Astrocyte (in vitro differentiated cells and primary cell): Measurements from ENCODE around the gene FBP1. TPM values are rescaled to one million over a fixed set of nuclear protein-coding genes. Genes with fewer than 3 reads are reported as not detected.

Source experiments
- DNase-seq: peaks from one replicate; pipeline ENCODE4 v3.0.0-alpha.2; 2010; ENCODE audit warnings: low read depth
- FAIRE-seq: peaks from 2 replicates; lab custom pipeline; 2011; peaks lifted over from hg19 to GRCh38; lab: Jason Lieb, UNC
- H2AFZ ChIP-seq: 2 replicates; pipeline ENCODE4 v1.6.0; 2012; ENCODE audit warnings: low read depth, low read length, inconsistent platforms
- H3K27ac ChIP-seq: 2 replicates; pipeline ENCODE4 v1.5.1; 2011; ENCODE audit warnings: low read depth, low read length, inconsistent platforms
- H3K27me3 ChIP-seq: 2 replicates; pipeline ENCODE4 v1.6.0; 2011; ENCODE audit warnings: low read length, inconsistent platforms; ENCODE audit not compliant: insufficient read depth
- H3K36me3 ChIP-seq: 2 replicates; pipeline ENCODE4 v1.5.1; 2011; ENCODE audit warnings: low read length, inconsistent platforms; ENCODE audit not compliant: insufficient read depth
- H3K4me1 ChIP-seq: 2 replicates; pipeline ENCODE4 v1.5.1; 2011; ENCODE audit warnings: low read length, inconsistent platforms; ENCODE audit not compliant: insufficient read depth
- H3K4me2 ChIP-seq: 2 replicates; pipeline ENCODE4 v1.6.0; 2012; ENCODE audit warnings: low read length, inconsistent platforms
- H3K4me3 ChIP-seq: 2 replicates; pipeline ENCODE4 v1.5.1; 2011; ENCODE audit warnings: low read depth, mild to moderate bottlenecking, low read length, inconsistent platforms; ENCODE audit not compliant: insufficient read depth
- H3K79me2 ChIP-seq: 2 replicates; pipeline ENCODE4 v1.6.0; 2012; ENCODE audit warnings: mild to moderate bottlenecking, low read length, inconsistent platforms; ENCODE audit not compliant: insufficient read depth
- H3K9ac ChIP-seq: 2 replicates; pipeline ENCODE4 v1.6.0; 2012; ENCODE audit warnings: mild to moderate bottlenecking, low read length, inconsistent platforms
- H3K9me3 ChIP-seq: 2 replicates; pipeline ENCODE4 v1.5.1; 2012; ENCODE audit warnings: low read depth, mild to moderate bottlenecking, low read length, inconsistent platforms; ENCODE audit not compliant: insufficient read depth
- H4K20me1 ChIP-seq: 2 replicates; pipeline ENCODE4 v1.6.0; 2012; ENCODE audit warnings: low read length, inconsistent platforms; ENCODE audit not compliant: insufficient read depth
- H3K27ac Mint-ChIP-seq: one replicate; pipeline ENCODE4 v1.8.0; 2021; ENCODE audit warnings: mild to moderate bottlenecking, mixed read lengths; ENCODE audit not compliant: unreplicated experiment
- H3K27me3 Mint-ChIP-seq: one replicate; pipeline ENCODE4 v1.8.0; 2021; ENCODE audit warnings: low read depth, mixed read lengths; ENCODE audit not compliant: unreplicated experiment
- H3K36me3 Mint-ChIP-seq: one replicate; pipeline ENCODE4 v1.8.0; 2021; ENCODE audit warnings: low read depth, mixed read lengths; ENCODE audit not compliant: unreplicated experiment
- H3K4me1 Mint-ChIP-seq: one replicate; pipeline ENCODE4 v1.8.0; 2021; ENCODE audit warnings: low read depth, mixed read lengths; ENCODE audit not compliant: unreplicated experiment
- H3K4me3 Mint-ChIP-seq: one replicate; pipeline ENCODE4 v1.8.0; 2021; ENCODE audit warnings: mild to moderate bottlenecking, moderate library complexity, mixed read lengths; ENCODE audit not compliant: unreplicated experiment
- H3K9me3 Mint-ChIP-seq: one replicate; pipeline ENCODE4 v1.8.0; 2021; ENCODE audit warnings: mild to moderate bottlenecking, mixed read lengths; ENCODE audit not compliant: unreplicated experiment
- EZH2 ChIP-seq: IDR thresholded peaks from 2 replicates; pipeline ENCODE4 v1.6.1; 2012; ENCODE audit warnings: mild to moderate bottlenecking, low read length, inconsistent platforms; ENCODE audit not compliant: insufficient read depth
- total RNA-seq: library from RNA; stranded (reverse); gene quantifications from 2 replicates; pipeline ENCODE4 v1.2.1, GENCODE V29; 2021
- TF ChIP-seq, protein P1 (sequence below): IDR thresholded peaks from 2 replicates; pipeline ENCODE4 v1.5.1; 2011; ENCODE audit warnings: low read depth, mild to moderate bottlenecking, inconsistent platforms, low read length, moderate library complexity; ENCODE audit not compliant: insufficient read depth

The FBP1 gene
- total RNA-seq, 1 donor from 2014 or later = 0.25 TPM

DNA sequence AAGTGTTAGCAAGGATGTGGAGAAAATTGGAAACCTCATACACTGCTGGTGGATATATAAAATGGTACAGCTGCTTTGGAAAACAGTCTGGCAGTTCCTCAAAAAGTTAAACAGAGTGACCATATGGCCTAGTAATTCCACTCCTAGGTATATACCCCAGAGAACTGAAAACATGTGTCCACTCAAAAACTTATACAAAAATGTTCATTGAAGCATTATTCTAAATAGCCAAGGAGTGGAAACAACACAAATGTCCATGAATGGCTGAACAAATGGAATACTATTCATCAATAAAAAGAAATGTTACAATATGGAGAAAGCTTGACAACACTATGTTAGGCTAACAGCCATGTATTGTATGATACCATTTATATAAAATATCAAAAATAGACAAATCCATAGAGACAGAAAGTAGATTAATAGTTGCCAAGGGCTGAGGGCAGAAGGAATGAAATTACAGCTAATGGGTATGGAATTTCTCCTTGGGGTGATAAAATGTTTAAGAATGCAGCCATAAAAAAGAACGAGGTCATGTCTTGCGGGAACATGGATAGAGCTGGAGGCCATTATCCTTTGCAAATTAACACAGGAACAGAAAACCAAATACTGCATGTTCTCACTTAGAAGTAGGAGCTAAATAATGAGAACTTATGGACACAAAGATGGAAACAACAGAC, 33.6 kb upstream of the FBP1 start:
- H2AFZ ChIP-seq = peak overlapping the region; percentile 59
- H3K9me3 ChIP-seq = no peaks in the 10 kb centered on the region
- peak overlapping the region; percentile 48 for H3K9ac ChIP-seq
- Mint-ChIP-seq H3K4me1 (peaks cover 25% of the 10 kb centered on the region), H3K9me3 (no peaks in the 10 kb centered on the region), H3K36me3 (peaks cover 3% of the 10 kb centered on the region), H3K4me3 (peak overlapping the region; percentile 64), H3K27me3 (no peaks in the 10 kb centered on the region), H3K27ac (peak overlapping the region; percentile 96)
- H3K27ac ChIP-seq = peak overlapping the region; percentile 62
- H3K4me1 ChIP-seq = peaks cover 29% of the 10 kb centered on the region
- H3K4me2 ChIP-seq = peak overlapping the region; percentile 66
- no peak overlapping the region for H3K4me3 ChIP-seq
- H4K20me1 ChIP-seq = no peaks in the 10 kb centered on the region
- H3K79me2 ChIP-seq = no peaks in the 10 kb centered on the region
- DNase-seq (peak; percentile 80), FAIRE-seq (no peak)
- no peaks in the 10 kb centered on the region for H3K36me3 ChIP-seq
- no peaks in the 10 kb centered on the region for H3K27me3 ChIP-seq
- TF ChIP-seq, protein P1, sequence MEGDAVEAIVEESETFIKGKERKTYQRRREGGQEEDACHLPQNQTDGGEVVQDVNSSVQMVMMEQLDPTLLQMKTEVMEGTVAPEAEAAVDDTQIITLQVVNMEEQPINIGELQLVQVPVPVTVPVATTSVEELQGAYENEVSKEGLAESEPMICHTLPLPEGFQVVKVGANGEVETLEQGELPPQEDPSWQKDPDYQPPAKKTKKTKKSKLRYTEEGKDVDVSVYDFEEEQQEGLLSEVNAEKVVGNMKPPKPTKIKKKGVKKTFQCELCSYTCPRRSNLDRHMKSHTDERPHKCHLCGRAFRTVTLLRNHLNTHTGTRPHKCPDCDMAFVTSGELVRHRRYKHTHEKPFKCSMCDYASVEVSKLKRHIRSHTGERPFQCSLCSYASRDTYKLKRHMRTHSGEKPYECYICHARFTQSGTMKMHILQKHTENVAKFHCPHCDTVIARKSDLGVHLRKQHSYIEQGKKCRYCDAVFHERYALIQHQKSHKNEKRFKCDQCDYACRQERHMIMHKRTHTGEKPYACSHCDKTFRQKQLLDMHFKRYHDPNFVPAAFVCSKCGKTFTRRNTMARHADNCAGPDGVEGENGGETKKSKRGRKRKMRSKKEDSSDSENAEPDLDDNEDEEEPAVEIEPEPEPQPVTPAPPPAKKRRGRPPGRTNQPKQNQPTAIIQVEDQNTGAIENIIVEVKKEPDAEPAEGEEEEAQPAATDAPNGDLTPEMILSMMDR = no peak
- no peak for TF ChIP-seq EZH2

DNA sequence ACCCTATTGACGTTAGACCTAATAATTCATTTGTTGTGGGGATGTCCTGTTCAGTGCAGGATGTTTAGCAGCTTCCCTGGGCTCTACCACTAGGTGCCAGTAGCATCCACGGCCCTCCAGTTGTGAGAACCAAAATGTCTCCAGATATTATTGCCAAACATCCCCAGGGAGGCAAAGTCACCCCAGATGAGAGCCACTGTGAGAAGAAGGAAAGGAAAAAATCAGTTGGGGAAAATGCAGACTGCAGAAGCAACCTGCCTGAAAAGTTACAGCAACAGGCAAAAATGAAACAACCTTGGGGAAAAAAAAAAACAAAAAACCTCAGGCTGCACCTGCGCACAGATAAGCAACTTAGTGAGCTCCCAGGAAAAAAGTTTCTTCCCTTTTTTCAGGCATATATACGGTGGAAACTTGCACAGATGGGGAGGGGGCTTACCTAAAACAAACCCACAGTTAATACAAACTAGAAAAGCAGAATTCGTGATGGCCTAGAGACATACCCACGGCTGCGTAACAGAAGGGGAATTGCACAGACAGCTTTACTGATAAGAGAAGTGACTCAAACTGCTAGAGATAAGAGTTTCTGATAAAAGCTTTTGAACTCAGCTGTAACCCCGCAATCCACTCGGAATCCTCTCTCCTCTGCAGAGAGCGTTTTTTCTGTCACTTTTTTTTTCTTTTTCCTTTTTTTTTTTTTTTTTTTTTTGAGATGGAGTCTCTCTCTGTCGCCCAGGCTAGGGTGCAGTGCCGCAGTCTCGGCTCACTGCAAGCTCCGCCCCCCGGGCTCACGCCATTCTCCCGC, 29.8 kb upstream of the FBP1 start:
- Histone ChIP-seq H3K4me3 (no peak overlapping the region), H2AFZ (no peak overlapping the region), H3K9me3 (no peaks in the 10 kb centered on the region), H3K4me2 (peak overlapping the region; percentile 74), H3K27ac (peak overlapping the region; percentile 35), H3K9ac (peak overlapping the region; percentile 35), H3K36me3 (no peaks in the 10 kb centered on the region), H3K79me2 (no peaks in the 10 kb centered on the region), H3K27me3 (peaks cover 2% of the 10 kb centered on the region), H4K20me1 (no peaks in the 10 kb centered on the region), H3K4me1 (peaks cover 18% of the 10 kb centered on the region)
- DNase-seq (peak; percentile 65), FAIRE-seq (peak; percentile 49)
- H3K36me3 Mint-ChIP-seq = peaks cover 1% of the 10 kb centered on the region
- H3K4me1 Mint-ChIP-seq = peaks cover 16% of the 10 kb centered on the region
- no peak for TF ChIP-seq EZH2
- TF ChIP-seq, protein P1 = peak; percentile 90
- H3K9me3 Mint-ChIP-seq = no peaks in the 10 kb centered on the region
- no peak overlapping the region for H3K4me3 Mint-ChIP-seq
- H3K27me3 Mint-ChIP-seq = no peaks in the 10 kb centered on the region
- no peak overlapping the region for H3K27ac Mint-ChIP-seq
